Loucy (cell line): ENCODE measurements around the gene FOLR2.
"Not testable (repeated sequence)": the region's sequence is repeated elsewhere in the genome, so short reads cannot be mapped to it uniquely, and the experiment has no call there.

Experiments used
- H2AFZ ChIP-seq: fragments of 200-600 bp; sonication (generic); 2 replicates; pipeline ENCODE4 v1.6.0; 2016; ENCODE audit warnings: antibody characterized with exemption, mild to moderate bottlenecking, low read length, moderate library complexity
- H3F3A ChIP-seq: fragments of 200-600 bp; 2 replicates; pipeline ENCODE4 v1.6.0; 2016; ENCODE audit warnings: antibody characterized with exemption, low read depth, mild to moderate bottlenecking
- H3K27me3 ChIP-seq: fragments of 200-600 bp; sonication (generic); 2 replicates; pipeline ENCODE4 v1.6.1; 2014; ENCODE audit warnings: low read length, mild to moderate bottlenecking; ENCODE audit not compliant: insufficient read depth, poor library complexity, severe bottlenecking
- H3K36me3 ChIP-seq: fragments of 200-600 bp; sonication (generic); 2 replicates; pipeline ENCODE4 v1.6.1; 2016; ENCODE audit warnings: low read length; ENCODE audit not compliant: insufficient read depth
- H3K4me1 ChIP-seq: fragments of 200-600 bp; sonication (generic); 2 replicates; pipeline ENCODE4 v1.5.1; 2014; ENCODE audit warnings: low read length, mild to moderate bottlenecking; ENCODE audit not compliant: insufficient read depth, poor library complexity, severe bottlenecking
- H3K4me2 ChIP-seq: fragments of 200-600 bp; sonication (generic); 2 replicates; pipeline ENCODE4 v1.6.0; 2014; ENCODE audit warnings: antibody characterized with exemption, low read length, low read depth, mild to moderate bottlenecking; ENCODE audit not compliant: poor library complexity, severe bottlenecking
- H3K4me3 ChIP-seq: fragments of 200-600 bp; sonication (generic); 2 replicates; pipeline ENCODE4 v1.5.1; 2014; ENCODE audit warnings: low read length, mild to moderate bottlenecking, mixed read lengths; ENCODE audit not compliant: poor library complexity, severe bottlenecking
- H3K79me2 ChIP-seq: fragments of 200-600 bp; sonication (generic); 2 replicates; pipeline ENCODE4 v1.6.1; 2014; ENCODE audit warnings: low read length; ENCODE audit not compliant: insufficient read depth
- H3K9ac ChIP-seq: fragments of 200-600 bp; sonication (generic); 2 replicates; pipeline ENCODE4 v1.6.0; 2014; ENCODE audit warnings: mild to moderate bottlenecking, low read depth, low read length, moderate library complexity; ENCODE audit not compliant: poor library complexity, severe bottlenecking
- H3K9me2 ChIP-seq: fragments of 200-600 bp; sonication (generic); replicated peaks from 2 replicates; pipeline ENCODE4 v1.6.1; 2016; ENCODE audit warnings: low read depth, low read length, mixed read lengths
- H3K9me3 ChIP-seq: fragments of 200-600 bp; sonication (generic); 2 replicates; pipeline ENCODE4 v1.6.1; 2014; ENCODE audit warnings: mild to moderate bottlenecking, antibody characterized with exemption, low read length, low read depth; ENCODE audit not compliant: insufficient read depth
- H4K20me1 ChIP-seq: fragments of 200-600 bp; sonication (generic); 2 replicates; pipeline ENCODE4 v1.6.0; 2014; ENCODE audit warnings: antibody characterized with exemption, low read length, mild to moderate bottlenecking; ENCODE audit not compliant: insufficient read depth, poor library complexity, severe bottlenecking
- EZH2phosphoT487 ChIP-seq: fragments of 200-600 bp; IDR thresholded peaks from 2 replicates; pipeline ENCODE4 v1.6.1; 2018; ENCODE audit warnings: antibody characterized with exemption, mild to moderate bottlenecking, moderate library complexity, borderline replicate concordance
- TF ChIP-seq, protein P1 (sequence below): fragments of 200-600 bp; sonication (generic); conservative IDR thresholded peaks from 2 replicates; pipeline ENCODE4 v1.5.1; 2014; ENCODE audit warnings: mild to moderate bottlenecking, antibody characterized with exemption, low read length

FOLR2 gene

DNA sequence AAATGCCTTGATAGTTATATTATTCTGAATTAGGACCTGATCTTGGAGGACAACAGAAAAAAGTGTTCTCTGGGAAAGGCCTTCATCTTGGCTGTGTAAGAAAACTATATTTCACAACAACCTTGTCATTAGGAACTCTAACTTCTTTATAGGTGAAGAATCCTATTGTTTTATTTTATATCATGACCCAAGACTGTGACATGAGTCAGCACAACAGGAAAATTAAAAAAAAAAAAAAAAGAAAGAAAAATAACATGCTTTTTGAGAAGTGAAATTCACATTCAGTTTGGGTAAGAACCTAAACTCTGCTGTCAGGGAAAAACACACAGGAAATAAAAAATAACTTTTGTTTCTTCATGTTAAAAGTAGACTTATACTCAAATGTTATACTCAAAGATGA is 11.7 kb upstream of the FOLR2 start:
- Histone ChIP-seq H2AFZ (no peak overlapping the region), H3K4me2 (no peak overlapping the region), H3K27me3 (no peaks in the 10 kb centered on the region), H3K9ac (no peak overlapping the region), H4K20me1 (no peaks in the 10 kb centered on the region), H3K36me3 (no peaks in the 10 kb centered on the region), H3K9me2 (no peaks in the 10 kb centered on the region), H3K4me3 (no peak overlapping the region), H3F3A (no peaks in the 10 kb centered on the region), H3K79me2 (no peaks in the 10 kb centered on the region), H3K4me1 (no peaks in the 10 kb centered on the region), H3K9me3 (peaks cover 2% of the 10 kb centered on the region; the same call in 1 of the 2 replicates)
- TF ChIP-seq, protein P1, sequence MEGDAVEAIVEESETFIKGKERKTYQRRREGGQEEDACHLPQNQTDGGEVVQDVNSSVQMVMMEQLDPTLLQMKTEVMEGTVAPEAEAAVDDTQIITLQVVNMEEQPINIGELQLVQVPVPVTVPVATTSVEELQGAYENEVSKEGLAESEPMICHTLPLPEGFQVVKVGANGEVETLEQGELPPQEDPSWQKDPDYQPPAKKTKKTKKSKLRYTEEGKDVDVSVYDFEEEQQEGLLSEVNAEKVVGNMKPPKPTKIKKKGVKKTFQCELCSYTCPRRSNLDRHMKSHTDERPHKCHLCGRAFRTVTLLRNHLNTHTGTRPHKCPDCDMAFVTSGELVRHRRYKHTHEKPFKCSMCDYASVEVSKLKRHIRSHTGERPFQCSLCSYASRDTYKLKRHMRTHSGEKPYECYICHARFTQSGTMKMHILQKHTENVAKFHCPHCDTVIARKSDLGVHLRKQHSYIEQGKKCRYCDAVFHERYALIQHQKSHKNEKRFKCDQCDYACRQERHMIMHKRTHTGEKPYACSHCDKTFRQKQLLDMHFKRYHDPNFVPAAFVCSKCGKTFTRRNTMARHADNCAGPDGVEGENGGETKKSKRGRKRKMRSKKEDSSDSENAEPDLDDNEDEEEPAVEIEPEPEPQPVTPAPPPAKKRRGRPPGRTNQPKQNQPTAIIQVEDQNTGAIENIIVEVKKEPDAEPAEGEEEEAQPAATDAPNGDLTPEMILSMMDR: no peak
- no peak for TF ChIP-seq EZH2phosphoT487

DNA sequence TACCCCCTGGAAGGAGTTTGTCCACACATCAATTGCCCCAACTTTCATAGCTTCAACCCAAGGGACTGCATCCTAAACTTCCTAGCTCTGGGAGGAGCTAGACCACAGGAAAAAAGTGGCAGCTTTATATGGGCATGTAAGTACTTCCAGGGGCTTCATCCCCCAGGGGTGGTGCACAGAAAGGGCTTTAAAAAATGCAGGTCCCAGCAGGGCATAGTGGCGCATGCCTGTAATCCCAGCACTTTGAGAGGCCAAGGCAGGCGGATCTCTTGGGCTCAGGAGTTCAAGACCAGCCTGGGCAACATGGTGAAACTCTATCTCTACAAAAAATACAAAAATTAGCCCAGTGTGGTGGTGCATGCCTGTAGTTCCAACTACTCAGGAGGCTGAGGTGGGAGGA is 9.8 kb upstream of the FOLR2 start:
- H3K9me3 ChIP-seq, H3K27me3 ChIP-seq, H4K20me1 ChIP-seq, H3F3A ChIP-seq, H3K9ac ChIP-seq, H3K4me3 ChIP-seq, H3K79me2 ChIP-seq, H3K4me1 ChIP-seq, H2AFZ ChIP-seq, H3K36me3 ChIP-seq, H3K4me2 ChIP-seq, H3K9me2 ChIP-seq: not testable (repeated sequence)

DNA sequence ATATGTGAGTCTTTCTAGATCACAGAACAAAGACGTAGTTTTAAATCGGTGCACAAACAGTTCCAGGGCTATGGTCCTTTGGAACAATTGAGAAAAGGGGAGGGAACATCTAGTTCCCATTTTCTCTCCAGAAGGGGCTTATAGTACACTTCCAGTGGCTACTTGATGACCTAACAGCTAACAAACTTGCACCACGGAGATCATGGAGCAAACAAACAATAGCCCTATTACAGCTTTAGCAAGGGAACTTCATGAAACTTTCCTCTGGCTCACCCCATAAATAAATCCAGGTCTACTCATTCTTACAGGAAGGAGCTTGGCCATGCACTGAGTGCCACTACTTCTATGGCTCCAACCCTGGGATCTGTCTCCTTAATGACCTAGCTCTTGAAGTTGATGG is 8.3 kb upstream of the FOLR2 start:
- TF ChIP-seq, protein P1: no peak
- TF ChIP-seq EZH2phosphoT487: no peak

DNA sequence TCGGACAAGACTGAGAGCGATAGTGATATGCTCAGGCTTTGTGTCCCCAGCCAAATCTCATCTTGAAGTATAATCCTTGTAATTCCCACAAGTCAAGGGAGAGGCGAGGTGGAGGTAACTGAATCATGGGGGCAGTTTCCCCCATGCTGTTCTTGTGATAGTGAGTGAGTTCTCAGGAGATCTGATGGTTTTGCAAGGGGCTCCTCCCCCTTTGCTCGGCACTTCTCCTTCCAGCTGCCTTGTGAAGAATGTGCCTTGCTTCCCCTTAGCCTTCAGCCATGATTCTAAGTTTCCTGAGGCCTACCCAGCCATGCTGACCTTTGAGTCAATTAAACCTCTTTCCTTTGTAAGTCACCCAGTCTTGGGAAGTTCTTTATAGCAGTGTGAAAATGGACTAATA is 7.5 kb upstream of the FOLR2 start:
- Histone ChIP-seq H3K4me3 (no peak overlapping the region), H3K4me1 (no peaks in the 10 kb centered on the region), H3K9me2 (no peaks in the 10 kb centered on the region), H3K27me3 (no peaks in the 10 kb centered on the region), H3K4me2 (no peak overlapping the region), H3K79me2 (no peaks in the 10 kb centered on the region), H3K9ac (no peak overlapping the region), H3K9me3 (peaks cover 4% of the 10 kb centered on the region; the same call in 1 of the 2 replicates), H3F3A (no peaks in the 10 kb centered on the region), H3K36me3 (no peaks in the 10 kb centered on the region), H4K20me1 (no peaks in the 10 kb centered on the region), H2AFZ (no peak overlapping the region)
- no peak for TF ChIP-seq EZH2phosphoT487
- TF ChIP-seq, protein P1: no peak

More for the DNA sequence above, 8.3 kb upstream of the FOLR2 start:
- H3K9ac ChIP-seq: no peak overlapping the region
- H3F3A ChIP-seq: no peaks in the 10 kb centered on the region
- no peak overlapping the region for H3K4me3 ChIP-seq
- peaks cover 4% of the 10 kb centered on the region; the same call in 1 of the 2 replicates for H3K9me3 ChIP-seq
- H4K20me1 ChIP-seq: no peaks in the 10 kb centered on the region
- no peaks in the 10 kb centered on the region for H3K9me2 ChIP-seq
- no peak overlapping the region for H3K4me2 ChIP-seq
- no peaks in the 10 kb centered on the region for H3K27me3 ChIP-seq
- H3K79me2 ChIP-seq: no peaks in the 10 kb centered on the region
- H2AFZ ChIP-seq: no peak overlapping the region
- no peaks in the 10 kb centered on the region for H3K36me3 ChIP-seq
- no peaks in the 10 kb centered on the region for H3K4me1 ChIP-seq
